Stimulated activated CD4-positive, alpha-beta T cell treated with anti-CD3 and anti-CD28 coated beads, Interleukin-2, amount 100 ng/mL, for 4 hours (primary cell): ENCODE measurements around the gene ACY1.
A peak's percentile ranks its signal among the peaks of the same experiment; 100 is the strongest.

Experiments used
- DNase-seq: peaks from one replicate; pipeline ENCODE4 v3.0.0-alpha.2; 2020; ENCODE audit warnings: low read depth

The ACY1 gene

DNA sequence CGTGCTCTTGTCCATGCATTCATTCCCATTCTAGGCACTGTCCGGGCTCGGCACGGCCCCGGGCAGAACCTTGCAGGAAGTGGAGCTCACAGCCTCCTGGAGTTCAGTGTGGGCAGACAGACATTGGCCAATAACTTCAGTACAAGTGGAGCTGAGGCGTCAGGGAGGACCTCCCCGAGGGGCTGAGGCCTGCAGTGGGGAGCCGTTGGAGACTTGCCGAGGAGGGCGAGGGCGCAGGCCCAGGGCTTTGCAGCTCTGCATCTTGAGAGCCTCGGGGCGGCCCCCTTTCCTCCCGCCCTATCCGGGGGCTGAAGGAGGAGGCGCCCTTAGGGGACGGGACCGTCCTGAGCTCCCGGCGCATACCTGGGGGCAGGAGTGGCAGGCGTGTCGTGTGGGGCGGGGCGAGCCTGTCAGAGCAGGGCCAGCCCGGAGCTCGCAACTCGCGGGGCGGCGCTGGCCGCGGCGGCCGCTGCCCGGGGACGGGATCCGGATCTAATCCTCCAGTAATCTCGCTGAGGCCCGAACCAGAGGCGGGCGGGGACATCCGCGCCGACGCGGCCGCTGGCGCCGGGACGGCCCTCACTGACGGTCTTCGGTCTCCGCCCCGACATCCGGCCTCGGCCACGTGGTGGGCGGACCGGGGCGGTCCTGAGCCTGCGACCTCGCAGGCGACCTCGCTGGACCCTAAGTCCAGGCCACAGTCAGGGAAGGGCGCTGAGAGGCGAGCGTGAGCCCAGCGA, at the start of gene ACY1:
Gene ACY1, plus strand, starts transcription at position 698 of the 740 bp plus-strand sequence. CDS start 530 bp downstream, outside the sequence.
- DNase-seq, result peak; percentile 56

- DNase-seq, result no peak
Measured at GRCh38 chr3:51934139-51934850, 49.0 kb upstream of the ACY1 start.

DNA sequence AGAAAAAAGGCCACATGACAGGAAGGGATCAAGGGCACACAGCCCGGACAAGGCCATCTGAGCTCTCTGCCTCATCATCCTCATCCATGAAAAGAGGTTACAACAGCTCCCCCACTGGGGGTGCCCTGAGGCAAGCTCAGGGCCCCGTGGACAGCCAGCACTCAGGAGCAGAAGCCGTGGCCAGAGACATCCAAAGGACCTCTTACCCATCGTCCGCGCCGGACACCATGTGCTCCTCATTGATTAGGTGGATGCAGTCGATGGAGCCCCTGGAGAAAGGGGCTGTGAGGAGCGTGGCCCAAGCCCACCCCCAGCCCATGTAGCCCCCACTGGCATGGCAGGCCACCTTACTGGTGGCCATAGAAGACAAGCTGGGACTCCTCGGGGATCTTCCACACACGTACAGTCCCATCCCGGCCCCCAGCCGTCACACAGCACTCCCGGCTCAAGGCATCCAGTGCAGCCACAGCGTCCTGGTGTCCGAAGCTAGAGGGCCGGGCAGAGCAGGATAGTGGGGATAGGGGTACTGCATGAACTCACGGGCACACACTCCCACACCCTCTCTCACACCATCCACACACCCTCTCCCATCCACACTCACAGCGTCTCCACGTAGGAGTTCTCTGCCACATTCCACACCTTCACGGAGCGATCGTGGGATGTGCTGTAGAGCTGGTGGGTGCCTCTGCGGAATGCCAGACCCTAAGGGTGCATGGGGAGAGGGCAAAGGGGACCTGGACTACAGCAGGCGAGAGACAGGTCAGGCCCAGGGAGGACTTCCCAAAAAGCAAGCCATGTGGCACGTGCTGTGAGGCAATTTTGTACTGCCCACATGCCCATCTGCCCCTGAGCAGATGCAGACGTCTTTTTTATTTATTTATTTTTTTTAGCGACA, 48.1 kb upstream of the ACY1 start:
- no peak for DNase-seq

DNA sequence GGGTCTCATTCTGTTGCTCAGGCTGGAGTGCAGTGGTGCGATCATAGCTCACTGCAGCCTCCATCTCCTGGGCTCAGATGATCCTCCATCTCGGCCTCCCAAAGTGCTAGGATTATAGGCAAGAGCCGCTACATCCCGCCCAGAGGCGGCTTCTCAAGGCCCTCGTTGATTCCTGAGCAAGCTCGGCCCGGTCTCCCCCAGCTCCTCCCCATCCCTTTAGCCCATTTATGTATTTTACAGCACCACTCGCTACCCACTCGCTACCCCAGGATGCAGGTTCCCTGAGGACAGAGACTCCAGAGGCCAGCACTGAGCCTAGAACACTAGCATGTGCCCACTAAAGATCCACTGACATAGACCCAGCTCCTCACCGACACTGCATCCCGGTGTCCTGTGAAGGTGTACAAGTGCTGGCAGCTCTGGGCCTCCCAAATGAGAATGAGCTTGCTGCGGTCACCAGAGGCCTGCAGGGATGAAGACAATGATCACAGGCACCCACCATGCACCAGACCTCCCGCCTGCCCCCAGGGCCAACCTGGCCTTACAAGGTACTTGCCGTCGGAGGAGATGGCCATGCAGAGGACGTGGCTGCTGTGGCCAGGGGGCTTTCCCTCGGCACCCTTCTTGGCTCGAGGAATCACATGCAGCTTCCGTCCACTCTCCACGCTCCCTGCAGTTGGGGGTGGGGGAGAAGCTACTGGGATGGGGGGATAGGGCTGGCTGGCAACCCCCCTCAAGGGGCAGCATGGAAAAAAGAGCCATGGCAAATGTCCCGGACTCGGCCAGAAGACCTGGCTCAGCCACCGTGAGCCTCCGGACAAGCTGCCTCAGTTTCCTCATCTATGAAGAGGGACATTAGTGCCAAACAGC, 47.2 kb upstream of the ACY1 start:
- no peak for DNase-seq

DNA sequence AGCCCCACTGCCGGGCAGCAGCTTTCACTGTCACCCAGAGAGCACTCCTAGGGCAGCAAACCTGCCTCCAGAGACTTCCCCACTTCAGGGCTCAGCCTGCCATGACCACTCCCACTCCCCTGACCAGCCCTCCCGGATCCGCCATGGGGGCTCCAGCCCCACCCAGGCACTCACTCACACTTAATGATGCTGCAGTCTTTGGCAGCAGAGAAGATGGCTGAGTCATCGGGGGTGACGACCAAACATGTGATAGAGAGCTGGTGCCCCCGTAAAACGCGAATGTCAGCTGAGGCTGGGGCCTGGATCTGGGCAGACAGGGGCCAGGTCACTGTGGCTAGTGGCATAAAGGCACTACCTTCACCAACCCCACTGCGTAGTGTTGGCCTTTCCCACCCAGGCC, 46.3 kb upstream of the ACY1 start:
- DNase-seq, result no peak

- no peak for DNase-seq
Measured at GRCh38 chr3:51937611-51938450, 45.5 kb upstream of the ACY1 start.

GRCh38 chr3:51938780-51939425, 44.4 kb upstream of the ACY1 start:
- no peak for DNase-seq

DNA sequence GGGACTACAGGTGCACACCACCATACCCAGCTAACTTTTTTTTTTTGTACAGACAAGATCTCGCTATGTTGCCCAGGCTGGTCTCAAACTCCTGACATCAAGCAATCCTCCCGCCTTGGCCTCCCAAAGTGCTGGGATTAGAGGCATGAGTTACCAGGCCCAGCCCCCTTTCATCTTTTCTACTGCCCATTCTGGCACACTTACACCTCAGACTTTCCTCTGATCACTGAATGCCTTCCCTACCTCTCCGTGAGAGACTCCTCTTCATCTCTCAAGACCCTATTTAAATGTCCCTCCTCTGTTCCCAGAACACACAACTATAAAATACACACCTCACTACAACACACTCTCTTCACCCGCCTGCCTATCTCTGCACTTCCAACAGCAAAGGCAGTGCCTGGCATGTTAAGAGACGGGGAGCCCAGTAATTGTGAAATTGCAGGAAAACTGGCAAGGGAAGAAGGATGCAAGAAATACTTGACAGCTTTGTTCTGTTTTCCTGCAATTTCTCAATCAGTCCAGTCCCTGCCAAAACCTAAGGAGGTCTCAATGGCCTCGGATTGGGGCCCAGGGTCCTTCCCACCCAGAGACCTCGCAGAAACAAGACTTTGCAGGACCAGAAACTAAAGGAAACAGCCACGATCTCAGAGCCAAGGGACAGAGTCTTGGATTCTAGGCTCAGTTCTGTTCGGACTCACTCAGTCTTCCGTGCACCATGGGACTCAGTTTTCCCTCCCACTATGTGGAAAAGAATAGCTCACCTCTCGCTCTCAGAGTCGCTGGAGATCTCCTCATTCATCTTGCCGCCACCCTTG, 42.5 kb upstream of the ACY1 start:
- no peak for DNase-seq

- no peak for DNase-seq
Measured at GRCh38 chr3:51941463-51941797, 41.9 kb upstream of the ACY1 start.

GRCh38 chr3:51941798-51942602, 41.3 kb upstream of the ACY1 start, which contains the start of the genes PARP3 and RRP9:
Gene PARP3 (plus strand): TSS chr3:51942363. CDS start chr3:51943356, 993 bp downstream.
Gene RRP9 (minus strand): TSS chr3:51941904. CDS start chr3:51941867, 37 bp downstream.
- peak; percentile 100 for DNase-seq

GRCh38 chr3:51942603-51943450, 40.5 kb upstream of the ACY1 start:
- peak; percentile 60 for DNase-seq

DNA sequence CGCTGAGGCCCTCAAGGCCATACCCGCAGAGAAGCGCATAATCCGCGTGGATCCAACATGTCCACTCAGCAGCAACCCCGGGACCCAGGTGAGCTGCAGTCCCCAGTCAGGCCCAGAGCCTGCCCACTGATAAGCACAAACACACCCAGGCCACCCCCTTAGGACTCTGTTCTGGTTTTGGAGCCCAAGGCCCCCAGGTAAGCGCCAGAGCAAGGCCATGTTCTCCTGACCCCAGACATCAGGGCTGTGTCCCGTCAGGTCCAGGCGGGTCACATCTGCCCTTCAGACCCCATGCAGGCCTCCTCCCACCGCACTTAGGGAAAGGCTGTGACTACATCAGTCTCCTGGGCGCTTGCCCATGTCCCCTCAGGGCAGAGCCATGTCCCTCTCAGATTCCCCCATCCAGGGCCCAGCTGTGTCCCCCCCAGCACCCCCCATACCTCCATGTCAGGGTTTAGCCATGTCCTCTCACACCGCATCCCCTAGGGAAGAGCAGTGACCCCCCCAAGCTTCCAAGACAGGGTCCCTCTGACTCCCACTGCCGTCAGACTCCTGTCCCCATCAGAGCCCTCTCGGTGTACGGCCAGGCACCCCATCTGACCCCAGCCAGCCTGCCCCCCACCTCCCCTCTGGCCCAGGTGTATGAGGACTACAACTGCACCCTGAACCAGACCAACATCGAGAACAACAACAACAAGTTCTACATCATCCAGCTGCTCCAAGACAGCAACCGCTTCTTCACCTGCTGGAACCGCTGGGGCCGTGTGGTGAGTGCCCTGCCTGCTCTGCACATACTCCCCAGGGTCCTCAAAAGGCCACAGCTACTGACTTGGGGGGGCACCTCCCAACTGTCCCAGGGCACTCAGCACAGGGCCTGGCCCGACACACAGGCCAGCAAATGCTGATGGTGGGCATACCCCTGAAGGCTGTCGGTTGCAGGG, 39.6 kb upstream of the ACY1 start:
- no peak for DNase-seq

GRCh38 chr3:51944451-51945021, 38.8 kb upstream of the ACY1 start:
- DNase-seq, result no peak

DNA sequence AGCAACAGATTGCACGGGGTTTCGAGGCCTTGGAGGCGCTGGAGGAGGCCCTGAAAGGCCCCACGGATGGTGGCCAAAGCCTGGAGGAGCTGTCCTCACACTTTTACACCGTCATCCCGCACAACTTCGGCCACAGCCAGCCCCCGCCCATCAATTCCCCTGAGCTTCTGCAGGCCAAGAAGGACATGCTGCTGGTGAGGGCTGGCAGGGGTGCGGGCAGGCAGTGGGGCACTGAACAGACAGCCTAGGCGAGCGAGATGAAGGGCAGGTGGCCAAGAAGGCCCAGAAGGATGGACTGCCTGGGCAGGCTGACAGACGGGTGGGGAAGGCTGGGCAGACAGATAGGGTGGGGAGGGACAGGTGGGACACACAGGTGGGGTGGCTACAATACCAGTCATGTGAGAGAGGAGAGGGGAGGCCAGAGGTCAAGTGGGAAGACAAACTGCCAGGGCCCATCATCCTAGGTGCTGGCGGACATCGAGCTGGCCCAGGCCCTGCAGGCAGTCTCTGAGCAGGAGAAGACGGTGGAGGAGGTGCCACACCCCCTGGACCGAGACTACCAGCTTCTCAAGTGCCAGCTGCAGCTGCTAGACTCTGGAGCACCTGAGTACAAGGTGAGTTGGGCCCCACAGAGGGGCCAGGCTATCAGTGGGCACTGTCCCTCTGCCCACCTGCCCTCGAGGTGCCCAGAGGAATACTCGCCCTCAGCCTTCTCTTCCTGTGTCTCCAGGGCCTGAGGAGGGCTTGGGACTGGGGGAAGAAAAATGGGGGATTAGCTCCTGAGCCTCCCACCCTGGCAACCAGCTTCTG, 38.1 kb upstream of the ACY1 start:
- DNase-seq, result no peak
